Measurements from ENCODE around the gene SIRT7. TPM values are rescaled to one million over a fixed set of nuclear protein-coding genes. Genes with fewer than 3 reads are reported as not detected.

SIRT7 gene
- total and polyA plus RNA-seq, 9 donors: 3.4 to 17.7 (median 15.2) TPM

DNA sequence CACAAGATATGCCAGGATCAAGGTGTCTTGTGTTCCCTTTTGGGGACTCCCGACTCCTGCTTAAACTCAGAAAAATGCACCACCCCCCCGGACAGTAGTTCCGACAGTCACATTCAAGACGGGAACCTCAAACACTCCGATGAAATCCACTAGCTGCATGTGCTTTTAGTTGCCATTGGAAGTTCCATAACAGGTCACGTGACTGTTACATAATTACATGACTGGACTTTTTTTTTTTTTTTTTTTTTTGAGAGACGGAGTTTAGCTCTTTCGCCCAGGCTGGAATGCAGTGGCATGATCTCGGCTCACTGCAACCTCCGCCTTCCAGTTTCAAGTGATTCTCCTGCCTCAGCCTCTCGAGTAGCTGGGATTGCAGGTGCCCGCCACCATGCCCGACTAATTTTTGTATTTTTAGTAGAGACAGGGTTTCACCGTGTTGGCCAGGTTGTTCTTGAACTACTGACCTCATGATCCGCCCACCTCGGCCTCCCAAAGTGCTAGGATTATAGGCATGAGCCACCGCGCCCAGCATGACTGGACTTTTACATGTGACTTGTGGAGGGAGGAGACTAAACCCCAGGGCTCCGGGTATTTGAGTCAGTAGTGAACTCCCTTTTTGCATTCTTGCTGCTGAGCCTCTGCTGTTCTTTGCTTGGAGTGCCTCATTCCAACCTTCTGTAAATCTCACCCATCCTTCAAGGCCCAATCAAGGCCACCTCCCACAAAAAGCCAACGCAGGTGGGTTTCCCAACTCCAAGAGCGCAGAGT is 1.6 kb downstream of the SIRT7 start:
- DNase-seq: no peak
- H3K4me1 ChIP-seq (ENCODE audit: insufficient read depth): peaks cover 10% of the 10 kb centered on the region
- H3K27ac ChIP-seq: no peak overlapping the region
- H3K27me3 ChIP-seq: no peaks in the 10 kb centered on the region
- intact Hi-C loops (cut with DNase I): no loop called here
- 78 to 82% (median 79%) methylated on average over 21 of the region's 21 CpGs for WGBS, 3 donors
- no peaks in the 10 kb centered on the region for H3K9me3 ChIP-seq
- H3K4me3 ChIP-seq: no peak overlapping the region
- no peaks in the 10 kb centered on the region for H3K36me3 ChIP-seq
- TF ChIP-seq POLR2A (IDR thresholded peaks at IDR 0.05) (no peak), EP300 (IDR thresholded peaks at IDR 0.05) (no peak)
- TF ChIP-seq, protein P1, sequence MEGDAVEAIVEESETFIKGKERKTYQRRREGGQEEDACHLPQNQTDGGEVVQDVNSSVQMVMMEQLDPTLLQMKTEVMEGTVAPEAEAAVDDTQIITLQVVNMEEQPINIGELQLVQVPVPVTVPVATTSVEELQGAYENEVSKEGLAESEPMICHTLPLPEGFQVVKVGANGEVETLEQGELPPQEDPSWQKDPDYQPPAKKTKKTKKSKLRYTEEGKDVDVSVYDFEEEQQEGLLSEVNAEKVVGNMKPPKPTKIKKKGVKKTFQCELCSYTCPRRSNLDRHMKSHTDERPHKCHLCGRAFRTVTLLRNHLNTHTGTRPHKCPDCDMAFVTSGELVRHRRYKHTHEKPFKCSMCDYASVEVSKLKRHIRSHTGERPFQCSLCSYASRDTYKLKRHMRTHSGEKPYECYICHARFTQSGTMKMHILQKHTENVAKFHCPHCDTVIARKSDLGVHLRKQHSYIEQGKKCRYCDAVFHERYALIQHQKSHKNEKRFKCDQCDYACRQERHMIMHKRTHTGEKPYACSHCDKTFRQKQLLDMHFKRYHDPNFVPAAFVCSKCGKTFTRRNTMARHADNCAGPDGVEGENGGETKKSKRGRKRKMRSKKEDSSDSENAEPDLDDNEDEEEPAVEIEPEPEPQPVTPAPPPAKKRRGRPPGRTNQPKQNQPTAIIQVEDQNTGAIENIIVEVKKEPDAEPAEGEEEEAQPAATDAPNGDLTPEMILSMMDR (IDR thresholded peaks at IDR 0.05): no peak

DNA sequence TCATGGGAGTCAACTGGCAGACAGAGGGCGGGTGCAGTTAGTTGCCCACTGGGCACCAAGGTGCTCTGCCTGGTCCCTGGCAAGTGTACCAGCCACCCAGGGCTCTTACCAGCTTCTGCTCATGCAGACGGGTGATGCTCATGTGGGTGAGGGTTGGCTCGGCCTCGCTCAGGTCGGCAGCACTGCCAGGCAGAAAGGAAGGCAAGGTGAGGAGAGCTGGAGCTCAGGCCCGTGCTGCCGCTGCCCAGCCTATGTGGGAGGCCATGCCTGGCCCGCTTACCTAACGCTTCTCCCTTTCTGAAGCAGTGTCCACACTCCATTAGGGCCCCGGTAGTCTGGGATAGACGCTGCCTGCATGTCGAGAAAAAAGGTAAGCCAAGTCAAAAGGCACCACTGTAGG is 2.6 kb downstream of the SIRT7 start:
- H3K9me3 ChIP-seq: no peaks in the 10 kb centered on the region
- no peak overlapping the region for H3K27ac ChIP-seq
- H3K36me3 ChIP-seq: no peaks in the 10 kb centered on the region
- H3K4me3 ChIP-seq: no peak overlapping the region
- no peaks in the 10 kb centered on the region for H3K27me3 ChIP-seq
- DNase-seq: no peak
- intact Hi-C loops (cut with DNase I): no loop called here
- WGBS, 3 donors: 88 to 92% (median 90%) methylated on average over 12 of the region's 12 CpGs
- TF ChIP-seq, protein P1 (IDR thresholded peaks at IDR 0.05): no peak
- TF ChIP-seq EP300 (IDR thresholded peaks at IDR 0.05) (no peak), POLR2A (IDR thresholded peaks at IDR 0.05) (no peak)
- peaks cover 6% of the 10 kb centered on the region for H3K4me1 ChIP-seq (ENCODE audit: insufficient read depth)

DNA sequence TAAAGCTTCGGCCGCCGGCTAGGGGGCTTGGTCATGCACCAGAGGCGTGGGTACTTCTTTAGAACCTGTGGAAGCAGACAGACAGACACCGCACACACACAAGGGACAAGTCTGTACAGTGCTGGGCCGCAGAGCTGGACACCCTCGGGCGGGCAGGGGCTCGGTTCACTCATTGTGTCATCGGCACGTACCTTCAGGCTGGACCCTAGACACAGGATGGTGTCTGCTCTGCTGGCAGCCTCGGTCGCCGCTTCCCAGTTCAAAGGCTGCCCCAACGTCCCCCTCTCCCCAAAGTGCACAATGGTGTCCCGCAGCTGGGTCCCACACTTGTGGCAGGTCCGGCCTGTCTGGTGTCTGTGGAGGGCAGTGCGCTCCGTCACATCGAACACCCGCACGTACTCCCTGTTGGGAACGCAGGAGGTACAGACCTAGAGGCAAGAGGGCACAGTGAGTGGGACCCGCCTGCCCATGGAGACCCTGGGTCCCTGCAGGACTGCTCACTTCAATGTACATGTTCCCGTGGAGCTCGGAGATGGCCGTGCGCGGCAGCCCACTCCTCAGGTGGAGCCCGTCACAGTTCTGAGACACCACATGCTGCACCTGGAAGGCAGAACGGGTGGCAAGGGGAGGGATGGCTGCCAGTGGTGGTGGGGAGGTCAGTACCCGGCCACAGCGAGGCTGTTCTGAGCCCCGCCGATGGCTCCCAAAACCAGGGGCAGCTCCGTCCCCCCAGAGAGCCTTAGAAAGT is 3.7 kb downstream of the SIRT7 start:
- TF ChIP-seq, protein P1 (IDR thresholded peaks at IDR 0.05): no peak
- TF ChIP-seq POLR2A (IDR thresholded peaks at IDR 0.05) (no peak), EP300 (IDR thresholded peaks at IDR 0.05) (no peak)
- intact Hi-C loops (cut with DNase I): no loop called here

DNA sequence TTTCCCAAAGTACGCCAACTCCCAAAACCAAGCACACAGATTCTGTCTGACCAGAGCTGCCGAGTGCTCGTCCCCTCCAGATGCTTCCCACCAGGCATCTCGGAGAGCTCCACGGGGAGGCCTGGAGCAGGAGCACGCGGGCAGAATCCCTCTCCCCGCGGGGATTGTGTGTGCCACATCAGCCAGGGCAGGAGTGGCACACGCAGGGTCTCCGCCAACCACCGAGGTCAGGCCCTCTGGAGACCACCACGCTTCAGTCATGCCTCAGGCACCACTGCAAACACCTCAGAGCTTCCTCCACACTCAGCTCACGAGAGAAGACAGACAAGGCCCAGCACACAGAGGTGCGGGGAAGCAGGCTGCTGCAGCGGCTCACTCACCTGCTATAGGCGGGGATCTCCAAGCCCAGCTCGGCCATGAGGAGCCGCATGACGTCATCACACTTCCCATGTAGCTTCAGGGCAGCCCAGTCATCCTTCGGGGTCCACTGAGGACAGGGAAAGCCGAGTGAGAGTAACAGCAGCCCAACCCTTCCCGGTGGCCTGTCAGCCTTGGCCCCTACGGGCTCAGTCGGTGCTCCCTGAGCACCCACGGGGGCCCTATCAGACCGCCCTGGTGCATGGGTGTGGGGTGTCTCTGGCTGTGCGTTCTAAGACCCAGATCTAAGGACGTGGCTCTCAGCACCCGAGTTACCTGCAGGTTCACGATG is 4.4 kb downstream of the SIRT7 start:
- H3K27me3 ChIP-seq: no peaks in the 10 kb centered on the region
- H3K4me1 ChIP-seq (ENCODE audit: insufficient read depth): peaks cover 6% of the 10 kb centered on the region
- H3K27ac ChIP-seq: no peak overlapping the region
- H3K9me3 ChIP-seq: no peaks in the 10 kb centered on the region
- DNase-seq: no peak
- 91 to 94% (median 92%) methylated on average over 30 to 31 of the region's 31 CpGs for WGBS, 3 donors
- no peak overlapping the region for H3K4me3 ChIP-seq
- no peaks in the 10 kb centered on the region for H3K36me3 ChIP-seq
- intact Hi-C loops (cut with DNase I): no loop called here
- TF ChIP-seq EP300 (IDR thresholded peaks at IDR 0.05) (no peak), POLR2A (IDR thresholded peaks at IDR 0.05) (no peak)
- TF ChIP-seq, protein P1 (IDR thresholded peaks at IDR 0.05): no peak

More for the DNA sequence above, 3.7 kb downstream of the SIRT7 start:
- no peaks in the 10 kb centered on the region for H3K27me3 ChIP-seq
- H3K4me1 ChIP-seq (ENCODE audit: insufficient read depth): peaks cover 6% of the 10 kb centered on the region
- 95 to 96% (median 96%) methylated on average over 35 to 36 of the region's 36 CpGs for WGBS, 3 donors
- H3K27ac ChIP-seq: no peak overlapping the region
- no peak for DNase-seq
- no peak overlapping the region for H3K4me3 ChIP-seq
- no peaks in the 10 kb centered on the region for H3K9me3 ChIP-seq
- H3K36me3 ChIP-seq: no peaks in the 10 kb centered on the region

Data from ovary (tissue), 9 donors.